Esophagus muscularis mucosa (tissue), 4 donors: Measurements from ENCODE around the gene SRSF12. TPM values are rescaled to one million over a fixed set of nuclear protein-coding genes. Genes with fewer than 3 reads are reported as not detected.

ENCODE experiments used
- DNase-seq: peaks from one replicate; pipeline ENCODE4 v3.0.0-alpha.2; 2017; ENCODE audit errors: extremely low spot score
- H3K27ac ChIP-seq, 4 donors: fragments of 200-600 bp; sonication (generic); replicated peaks in 1 of 4; 1 replicate in 3 of 4; 2 replicates in 1 of 4; pipeline ENCODE4 v1.5.1; 2016 to 2019; ENCODE audit warnings: mild to moderate bottlenecking in 1 of 4
- H3K27me3 ChIP-seq, 4 donors: fragments of 200-600 bp; sonication (generic); one replicate each; pipeline versions ENCODE4 v1.5.1 to v1.6.0; 2016 to 2019
- H3K36me3 ChIP-seq, 4 donors: fragments of 200-600 bp; sonication (generic); one replicate each; pipeline ENCODE4 v1.5.1; 2016 to 2019
- H3K4me1 ChIP-seq, 4 donors: fragments of 200-600 bp; sonication (generic); one replicate each; pipeline ENCODE4 v1.5.1; 2016 to 2019
- H3K4me3 ChIP-seq, 4 donors: fragments of 200-600 bp; sonication (generic); 1 replicate in 2 of 4; 2 replicates in 2 of 4; pipeline ENCODE4 v1.5.1; 2016 to 2019; ENCODE audit warnings: mild to moderate bottlenecking in 4 of 4, moderate library complexity in 1 of 4
- H3K9me3 ChIP-seq, 4 donors: fragments of 200-600 bp; sonication (generic); 1 replicate in 3 of 4; 2 replicates in 1 of 4; pipeline ENCODE4 v1.5.1; 2016 to 2019
- CTCF ChIP-seq, 3 experiments: fragments of 200-600 bp in 2 of 3; fragments of 450-650 bp in 1 of 3; sonication (generic) in 2 of 3; IDR thresholded peaks; one replicate each; pipeline ENCODE4 v1.5.1; 2017 to 2019; ENCODE audit warnings: antibody characterized with exemption in 3 of 3, mild to moderate bottlenecking in 2 of 3, moderate library complexity in 1 of 3
- EP300 ChIP-seq: sonication (generic); formaldehyde crosslinking; IDR thresholded peaks from one replicate; pipeline ENCODE4 v1.6.1; 2017; ENCODE audit warnings: antibody characterized with exemption
- POLR2A ChIP-seq: fragments of 450-650 bp; IDR thresholded peaks from one replicate; pipeline ENCODE4 v1.6.1; 2017; ENCODE audit warnings: antibody characterized with exemption, moderate library complexity, mild to moderate bottlenecking, low read depth
- POLR2AphosphoS5 ChIP-seq, 2 donors: sonication (generic); formaldehyde crosslinking; IDR thresholded peaks; one replicate each; pipeline ENCODE4 v1.6.1; 2017; ENCODE audit warnings: antibody characterized with exemption in 2 of 2
- whole genome bisulfite sequencing: methylation state at CpG from one replicate; pipeline ENCODE4 v1.1.5; 2018; 5-methylcytosine and 5-hydroxymethylcytosine counted together
- intact Hi-C: fragments of 100-400 bp; cut with DNase I; formaldehyde crosslinking; loops from one replicate; pipeline ENCODE4 v1.15.1; 2023
- small RNA-seq, 3 donors: library from RNA; depleted of rRNA; stranded (forward); fragments of <200 nt; gene quantifications; one replicate each; pipeline ENCODE3, GENCODE V24; 2016
- total RNA-seq, 4 donors: library from RNA; depleted of rRNA; stranded (reverse); fragments of >200 nt; gene quantifications; one replicate each; pipeline versions ENCODE4 v1.1.0 to v1.2.1, GENCODE V29; 2016

The SRSF12 gene
- total RNA-seq, 4 donors from 2014 or later = 0.97 to 2.0 (median 1.2) TPM; not detected in 1

GRCh38 chr6:89048985-89049384 is 68.9 kb downstream of the SRSF12 start:
- no peaks in the 10 kb centered on the region for H3K36me3 ChIP-seq
- peaks cover 2 to 24% (median 15%) of the 10 kb centered on the region in 4 donors for H3K4me1 ChIP-seq
- H3K27ac ChIP-seq = no peak overlapping the region
- H3K9me3 ChIP-seq = no peaks in the 10 kb centered on the region
- 59% methylated on average over 1 of the region's 1 CpG for WGBS
- no peaks in the 10 kb centered on the region for H3K27me3 ChIP-seq
- no peak for TF ChIP-seq POLR2A
- TF ChIP-seq CTCF (IDR thresholded peaks at IDR 0.05) = no peak
- no peak for TF ChIP-seq EP300
- no peak for TF ChIP-seq POLR2AphosphoS5 (IDR thresholded peaks at IDR 0.05)
- no peak for DNase-seq
- no peak overlapping the region for H3K4me3 ChIP-seq
- intact Hi-C loops = no loop called here

- Histone ChIP-seq H3K27ac (no peak overlapping the region), H3K9me3 (no peaks in the 10 kb centered on the region), H3K4me1 (peaks cover 2 to 24% (median 15%) of the 10 kb centered on the region in 4 donors), H3K27me3 (no peaks in the 10 kb centered on the region), H3K4me3 (no peak overlapping the region), H3K36me3 (no peaks in the 10 kb centered on the region)
- TF ChIP-seq EP300 = no peak
- intact Hi-C loops = no loop called here
- 82% methylated on average over 3 of the region's 3 CpGs for WGBS
- no peak for DNase-seq
Measured at GRCh38 chr6:89048288-89048923, 69.5 kb downstream of the SRSF12 start.

GRCh38 chr6:89047473-89047872 is 70.4 kb downstream of the SRSF12 start:
- DNase-seq = no peak
- Histone ChIP-seq H3K27ac (no peak overlapping the region), H3K27me3 (no peaks in the 10 kb centered on the region), H3K4me1 (peaks cover 2 to 24% (median 15%) of the 10 kb centered on the region in 4 donors), H3K4me3 (no peak overlapping the region), H3K9me3 (no peaks in the 10 kb centered on the region), H3K36me3 (no peaks in the 10 kb centered on the region)
- 77% methylated on average over 4 of the region's 4 CpGs for WGBS
- intact Hi-C loops = no loop called here
- no peak for TF ChIP-seq EP300
- TF ChIP-seq CTCF (IDR thresholded peaks at IDR 0.05) = no peak
- no peak for TF ChIP-seq POLR2AphosphoS5 (IDR thresholded peaks at IDR 0.05)
- no peak for TF ChIP-seq POLR2A

Small RNAs within 50 kb of the gene (small RNA-seq; reads per million reads assigned to genes)
- gene RN7SL336P (0 reads per million in 3 donors), gene RNU2-61P (0 to 1.4 (median 0) reads per million in 3 donors)

Other genes with a start within 250 kb of the SRSF12 start
- gene RNGTT, start 154.5 kb downstream of the SRSF12 start, total RNA-seq = 10 to 100 TPM; 10.7 to 13.9 (median 12.0) TPM
- gene PNRC1, start 37.3 kb downstream of the SRSF12 start, total RNA-seq = 100 to 1,000 TPM; 285 to 486 (median 315) TPM
- 10 to 100 TPM; 14.5 to 27.6 (median 23.7) TPM for gene PM20D2, start 28.0 kb upstream of the SRSF12 start, total RNA-seq
- gene GABRR1, start 99.3 kb upstream of the SRSF12 start, total RNA-seq = under 1 TPM in 1 of 4 donors, not detected in 3; 0.13 TPM
- under 1 TPM in 3 of 4 donors, not detected in 1; 0.33 to 0.46 (median 0.45) TPM for gene GABRR2, start 197.2 kb upstream of the SRSF12 start, total RNA-seq
- gene UBE2J1, start 234.7 kb upstream of the SRSF12 start, total RNA-seq = 10 to 100 TPM; 31.0 to 36.6 (median 33.6) TPM